H1 (cell line): Measurements from ENCODE around the gene POU6F2. TPM values are rescaled to one million over a fixed set of nuclear protein-coding genes. Genes with fewer than 3 reads are reported as not detected.

Experiments
- CTCF ChIA-PET: fragments of 300-600 bp; sonication (Branson Sonifier 250); formaldehyde crosslinking; loops from one replicate; lab custom pipeline; 2021; ENCODE audit not compliant: partially characterized antibody; lab: Charles Lee
- POLR2A ChIA-PET: fragments of 300-600 bp; sonication (Branson Sonifier 250); formaldehyde crosslinking; loops from one replicate; lab custom pipeline; 2021; ENCODE audit warnings: inconsistent platforms; ENCODE audit not compliant: partially characterized antibody; lab: Charles Lee
- DNase-seq, 2 experiments: peaks; one replicate each; pipeline versions ENCODE4 v3.0.0 to v3.0.0-alpha.2; 2010 to 2022; ENCODE audit warnings: low spot score in 2 of 2, low read depth in 1 of 2, mixed read lengths in 1 of 2
- FAIRE-seq: peaks from 2 replicates; lab custom pipeline; 2011; peaks lifted over from hg19 to GRCh38; lab: Jason Lieb, UNC
- H2AFZ ChIP-seq: 2 replicates; pipeline ENCODE4 v1.8.1; 2012; ENCODE audit warnings: low read length, inconsistent platforms
- H2AK5ac ChIP-seq: 2 replicates; pipeline ENCODE4 v1.6.1; 2013; ENCODE audit warnings: low read depth, low read length
- H2BK120ac ChIP-seq: replicated peaks from 2 replicates; pipeline ENCODE3; 2013; ENCODE audit warnings: low read depth, low read length, inconsistent platforms
- H2BK12ac ChIP-seq: 2 replicates; pipeline ENCODE4 v1.6.1; 2013; ENCODE audit warnings: low read depth, low read length
- H2BK15ac ChIP-seq: 2 replicates; pipeline ENCODE4 v1.6.1; 2013; ENCODE audit warnings: low read length
- H2BK20ac ChIP-seq: 2 replicates; pipeline ENCODE4 v1.6.1; 2013; ENCODE audit warnings: low read length
- H2BK5ac ChIP-seq: 2 replicates; pipeline ENCODE4 v1.6.1; 2013; ENCODE audit warnings: low read depth, low read length
- H3K14ac ChIP-seq: 2 replicates; pipeline ENCODE4 v1.6.1; 2013; ENCODE audit warnings: inconsistent platforms; ENCODE audit not compliant: insufficient read length
- H3K18ac ChIP-seq: 2 replicates; pipeline ENCODE4 v1.6.1; 2013; ENCODE audit warnings: low read length; ENCODE audit errors: extremely low read depth
- H3K23ac ChIP-seq: 2 replicates; pipeline ENCODE4 v1.6.1; 2013; ENCODE audit warnings: inconsistent platforms; ENCODE audit not compliant: insufficient read length
- H3K23me2 ChIP-seq: 2 replicates; pipeline ENCODE4 v1.6.1; 2013; ENCODE audit warnings: low read depth, low read length
- H3K27ac ChIP-seq: 2 replicates; pipeline ENCODE4 v1.6.1; 2011; ENCODE audit warnings: low read depth, low read length, inconsistent platforms
- H3K27me3 ChIP-seq, 4 experiments: replicated peaks in 1 of 4; 1 replicate in 1 of 4; 2 replicates in 3 of 4; pipeline versions ENCODE4 v1.6.1 to v1.8.1; 2011 to 2013; ENCODE audit warnings: low read length in 3 of 4, mild to moderate bottlenecking in 3 of 4, inconsistent platforms in 2 of 4, mixed read lengths in 2 of 4, moderate library complexity in 1 of 4; ENCODE audit not compliant: control insufficient read depth in 3 of 4, insufficient read depth in 3 of 4; ENCODE audit errors: extremely low read depth in 1 of 4
- H3K36me3 ChIP-seq, 4 experiments: 2 replicates each; pipeline versions ENCODE4 v1.6.1 to v1.8.1; 2011 to 2013; ENCODE audit warnings: mild to moderate bottlenecking in 4 of 4, low read length in 3 of 4, moderate library complexity in 2 of 4, control low read depth in 1 of 4, inconsistent platforms in 1 of 4; ENCODE audit not compliant: insufficient read depth in 4 of 4, control insufficient read depth in 2 of 4
- H3K4ac ChIP-seq: replicated peaks from 2 replicates; pipeline ENCODE3; 2013; ENCODE audit warnings: low read length, low read depth, mixed read lengths, inconsistent platforms; ENCODE audit not compliant: insufficient read length
- H3K4me1 ChIP-seq, 4 experiments: replicated peaks in 1 of 4; 1 replicate in 1 of 4; 2 replicates in 3 of 4; pipeline versions ENCODE4 v1.6.1 to v1.8.1; 2011 to 2013; ENCODE audit warnings: low read length in 3 of 4, inconsistent platforms in 2 of 4, mixed read lengths in 1 of 4; ENCODE audit not compliant: insufficient read depth in 4 of 4, control insufficient read depth in 3 of 4
- H3K4me2 ChIP-seq, 2 experiments: 2 replicates each; pipeline versions ENCODE4 v1.6.1 to v1.8.1; 2011 to 2013; ENCODE audit warnings: low read depth in 2 of 2, low read length in 2 of 2, control low read depth in 1 of 2, inconsistent platforms in 1 of 2, mild to moderate bottlenecking in 1 of 2; ENCODE audit not compliant: insufficient read depth in 1 of 2
- H3K4me3 ChIP-seq, 4 experiments: fragments of 200-600, 300-600 bp in 1 of 4; sonication (generic), shearing (Covaris generic), sonication (Bioruptor Twin) in 1 of 4; 2 replicates each; pipeline versions ENCODE4 v1.5.1 to v1.8.1; 2011 to 2016; ENCODE audit warnings: low read length in 4 of 4, low read depth in 3 of 4, control low read depth in 2 of 4, inconsistent platforms in 2 of 4, mild to moderate bottlenecking in 2 of 4, mixed read lengths in 1 of 4, moderate library complexity in 1 of 4; ENCODE audit not compliant: insufficient read depth in 2 of 4; ENCODE audit errors: extremely low read depth in 1 of 4
- H3K56ac ChIP-seq: replicated peaks from 2 replicates; pipeline ENCODE3; 2013; ENCODE audit warnings: low read depth, mild to moderate bottlenecking, mixed read lengths, low read length, inconsistent platforms; ENCODE audit not compliant: insufficient read length
- H3K79me1 ChIP-seq: 2 replicates; pipeline ENCODE4 v1.6.1; 2013; ENCODE audit warnings: low read depth, low read length, control low read depth
- H3K79me2 ChIP-seq, 2 experiments: 2 replicates each; pipeline versions ENCODE4 v1.6.1 to v1.8.1; 2012 to 2013; ENCODE audit warnings: low read length in 2 of 2, mild to moderate bottlenecking in 2 of 2, inconsistent platforms in 1 of 2; ENCODE audit not compliant: insufficient read depth in 2 of 2, control insufficient read depth in 1 of 2
- H3K9ac ChIP-seq, 4 experiments: replicated peaks in 1 of 4; 1 replicate in 1 of 4; 2 replicates in 3 of 4; pipeline versions ENCODE4 v1.6.1 to v1.8.1; 2011 to 2013; ENCODE audit warnings: low read depth in 3 of 4, low read length in 3 of 4, control low read depth in 2 of 4, mild to moderate bottlenecking in 2 of 4, moderate library complexity in 2 of 4, inconsistent platforms in 1 of 4; ENCODE audit errors: extremely low read depth in 1 of 4
- H3K9me3 ChIP-seq, 2 experiments: 2 replicates each; pipeline versions ENCODE4 v1.6.1 to v1.8.1; 2012 to 2013; ENCODE audit warnings: mild to moderate bottlenecking in 2 of 2, moderate library complexity in 2 of 2, control low read depth in 1 of 2, inconsistent platforms in 1 of 2, low read depth in 1 of 2, low read length in 1 of 2, mixed read lengths in 1 of 2; ENCODE audit not compliant: insufficient read depth in 2 of 2
- H4K20me1 ChIP-seq, 2 experiments: replicated peaks in 1 of 2; 2 replicates each; pipeline versions ENCODE3 to v1.8.1; 2011 to 2013; ENCODE audit warnings: inconsistent platforms in 2 of 2, low read length in 2 of 2, mild to moderate bottlenecking in 1 of 2; ENCODE audit not compliant: insufficient read depth in 2 of 2, control insufficient read depth in 1 of 2
- H4K5ac ChIP-seq: 2 replicates; pipeline ENCODE4 v1.6.1; 2013; ENCODE audit warnings: low read length, low read depth, mixed read lengths, inconsistent platforms; ENCODE audit not compliant: insufficient read length
- H4K8ac ChIP-seq: 2 replicates; pipeline ENCODE4 v1.8.0; 2013; ENCODE audit warnings: mild to moderate bottlenecking, moderate library complexity, low read length, inconsistent platforms; ENCODE audit not compliant: insufficient read depth; ENCODE audit errors: extremely low read depth
- H4K91ac ChIP-seq: replicated peaks from 2 replicates; pipeline ENCODE3; 2013; ENCODE audit warnings: low read length, mixed read lengths, inconsistent platforms; ENCODE audit not compliant: insufficient read length
- BCL11A ChIP-seq, 2 experiments: IDR thresholded peaks; one replicate each; pipeline ENCODE4 v1.6.1; 2011; ENCODE audit warnings: low read depth in 2 of 2, low read length in 2 of 2, mild to moderate bottlenecking in 2 of 2
- EP300 ChIP-seq, 2 experiments: IDR thresholded peaks; 1 replicate in 1 of 2; 2 replicates in 1 of 2; pipeline ENCODE4 v1.6.1; 2011 to 2012; ENCODE audit warnings: low read depth in 2 of 2, low read length in 2 of 2, mild to moderate bottlenecking in 2 of 2, borderline replicate concordance in 1 of 2, inconsistent platforms in 1 of 2, moderate library complexity in 1 of 2
- POLR2AphosphoS5 ChIP-seq: IDR thresholded peaks from 2 replicates; pipeline ENCODE4 v1.6.1; 2011; ENCODE audit warnings: low read depth, low read length
- POU5F1 ChIP-seq: IDR thresholded peaks from 2 replicates; pipeline ENCODE4 v1.6.1; 2011; ENCODE audit warnings: low read depth, mild to moderate bottlenecking, low read length, moderate library complexity
- RBBP5 ChIP-seq: IDR thresholded peaks from 2 replicates; pipeline ENCODE4 v1.7.1; 2012; ENCODE audit warnings: low read depth, mild to moderate bottlenecking, inconsistent platforms, low read length, moderate library complexity, borderline replicate concordance
- SIN3A ChIP-seq, 2 experiments: IDR thresholded peaks in 1 of 2; conservative IDR thresholded peaks in 1 of 2; 2 replicates each; pipeline ENCODE4 v1.6.1; 2011 to 2012; ENCODE audit warnings: low read length in 2 of 2, improper control_type of control experiment in 1 of 2, low read depth in 1 of 2, mild to moderate bottlenecking in 1 of 2
- YY1 ChIP-seq: IDR thresholded peaks from 2 replicates; pipeline ENCODE4 v1.6.1; 2011; ENCODE audit warnings: low read depth, mild to moderate bottlenecking, low read length
- WGBS, 2 experiments: shearing (Covaris generic) in 1 of 2; methylation state at CpG; one replicate each; pipeline versions ENCODE4 v1.1.6 to v1.1.7; 2013 to 2015; ENCODE audit warnings: low lambda C conversion rate in 2 of 2, mixed read lengths in 2 of 2, inconsistent platforms in 1 of 2, low coverage in 1 of 2, missing lambda C conversion rate in 1 of 2; ENCODE audit not compliant: insufficient replicate concordance in 2 of 2, insufficient coverage in 1 of 2, insufficient read length in 1 of 2; ENCODE audit errors: extremely low coverage in 1 of 2, missing lambda C conversion rate in 1 of 2; 5-methylcytosine and 5-hydroxymethylcytosine counted together
- polyA plus RNA-seq, 7 experiments: library from polyadenylated mRNA; depleted of rRNA in 3 of 7; stranded (reverse) in 5 of 7; unstranded in 2 of 7; fragments of >200 nt in 5 of 7; fragments of 200-250 nt in 2 of 7; gene quantifications; 1 replicate in 5 of 7; 2 replicates in 1 of 7; 4 replicates in 1 of 7; pipeline versions ENCODE4 v1.2.1 to v1.2.3, GENCODE V29; 2011 to 2013; ENCODE audit warnings: missing spikeins in 2 of 7, mixed read lengths in 2 of 7
- total RNA-seq: library from RNA; stranded (reverse); fragmentation: NEBNext Ultra II Directional; extraction: Animal tissue kit (Norgen Biotek cat#: 25700); gene quantifications from 2 replicates; pipeline ENCODE4 v1.2.1, GENCODE V29; 2021
- TF ChIP-seq, protein P1 (sequence below): IDR thresholded peaks from 2 replicates; pipeline ENCODE4 v1.6.1; 2011; ENCODE audit warnings: low read length, improper control_type of control experiment

The POU6F2 gene
- total and polyA plus RNA-seq, 2 of the 8 experiments (the other 6 are each of a cell fraction or from before 2014, with no cell fraction given), result 1.1 to 2.0 TPM

DNA sequence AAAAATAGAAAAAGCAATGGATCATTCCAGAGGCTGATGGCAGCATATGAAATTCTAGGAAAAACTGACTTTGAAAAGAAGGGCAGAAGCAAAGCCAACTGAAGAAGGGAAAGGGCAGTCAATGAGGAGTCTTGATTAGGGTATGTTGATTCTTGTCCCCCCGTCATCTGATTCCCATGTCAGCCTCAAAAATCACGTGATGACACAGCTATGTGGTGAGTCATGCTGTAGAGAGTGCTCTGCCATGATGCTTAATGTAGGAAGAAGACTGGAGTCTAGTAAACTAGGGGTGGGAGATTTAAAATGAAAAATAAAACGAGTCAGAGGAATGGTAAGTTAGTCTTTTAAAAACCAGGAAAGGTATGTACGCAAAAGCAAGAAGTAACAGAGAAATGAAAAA, 3.9 kb upstream of the POU6F2 start:
- DNase-seq (no peak), FAIRE-seq (peak; percentile 42)
- Histone ChIP-seq H3K79me1 (no peaks in the 10 kb centered on the region), H2AFZ (no peak overlapping the region; the same call in 1 of the 2 replicates), H3K4me1 (peaks cover 2 to 5% (median 3%) of the 10 kb centered on the region in 4 experiments; a peak in 4 of 7 replicates), H4K91ac (no peak overlapping the region), H2BK12ac (no peak overlapping the region), H3K23me2 (peaks cover 4% of the 10 kb centered on the region; the same call in 1 of the 2 replicates), H3K23ac (no peak overlapping the region), H2BK5ac (no peak overlapping the region), H3K14ac (no peak overlapping the region), H3K79me2 (no peaks in the 10 kb centered on the region), H3K56ac (no peak overlapping the region), H2BK120ac (no peak overlapping the region), H2BK20ac (no peak overlapping the region), H3K27ac (no peak overlapping the region), H2BK15ac (no peak overlapping the region), H3K9ac (no peak overlapping the region), H3K36me3 (no peaks in the 10 kb centered on the region), H2AK5ac (no peak overlapping the region), H4K5ac (no peak overlapping the region), H3K4me2 (no peak overlapping the region), H4K20me1 (no peaks in the 10 kb centered on the region), H3K18ac (no peak overlapping the region), H3K4me3 (no peak overlapping the region), H3K27me3 (no peaks in the 10 kb centered on the region; a peak in 2 of 7 replicates), H4K8ac (no peak overlapping the region), H3K4ac (no peak overlapping the region), H3K9me3 (no peaks in the 10 kb centered on the region)
- ChIA-PET CTCF (interaction anchor here (0.6 to 1.1 kb wide), 2 partner anchors 337 to 536 kb away, joined by 3 read pairs; no protein-coding TSS in a partner anchor), POLR2A (no interaction called here)
- WGBS, 2 experiments, result 74% methylated on average over 4 of the region's 4 CpGs; no CpG with 5 or more reads in 1 of the 2 experiments
- no peak for TF ChIP-seq BCL11A (IDR thresholded peaks at IDR 0.05; ENCODE audit: low read depth in 2 of 2, low read length in 2 of 2)
- no peak for TF ChIP-seq SIN3A (conservative IDR thresholded peaks at IDR 0.05 in 1 of 2, IDR thresholded peaks at IDR 0.05 in 1 of 2; ENCODE audit: low read depth in 1 of 2, low read length in 2 of 2)
- TF ChIP-seq EP300 (IDR thresholded peaks at IDR 0.05; ENCODE audit: borderline replicate concordance in 1 of 2, low read depth in 2 of 2, low read length in 2 of 2), result no peak
- no peak for TF ChIP-seq POLR2AphosphoS5
- TF ChIP-seq, protein P1, sequence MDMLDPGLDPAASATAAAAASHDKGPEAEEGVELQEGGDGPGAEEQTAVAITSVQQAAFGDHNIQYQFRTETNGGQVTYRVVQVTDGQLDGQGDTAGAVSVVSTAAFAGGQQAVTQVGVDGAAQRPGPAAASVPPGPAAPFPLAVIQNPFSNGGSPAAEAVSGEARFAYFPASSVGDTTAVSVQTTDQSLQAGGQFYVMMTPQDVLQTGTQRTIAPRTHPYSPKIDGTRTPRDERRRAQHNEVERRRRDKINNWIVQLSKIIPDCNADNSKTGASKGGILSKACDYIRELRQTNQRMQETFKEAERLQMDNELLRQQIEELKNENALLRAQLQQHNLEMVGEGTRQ, result no peak
- TF ChIP-seq POU5F1, result no peak
- TF ChIP-seq YY1, result no peak
- no peak for TF ChIP-seq RBBP5
- TF ChIP-seq, all 59 proteins: peak for 0
